Uterus (tissue), 2 donors: ENCODE measurements around the gene TP53RK.

Experiments used
- CTCF ChIP-seq, 4 experiments: fragments of 200-600 bp in 2 of 4; fragments of 450-650 bp in 2 of 4; sonication (generic) in 2 of 4; IDR thresholded peaks; one replicate each; pipeline ENCODE4 v1.5.1; 2016 to 2019; ENCODE audit warnings: antibody characterized with exemption in 4 of 4, mild to moderate bottlenecking in 2 of 4, moderate library complexity in 1 of 4
- POLR2A ChIP-seq, 2 donors: fragments of 450-650 bp; IDR thresholded peaks; one replicate each; pipeline ENCODE4 v1.6.1; 2016; ENCODE audit warnings: antibody characterized with exemption in 2 of 2, mild to moderate bottlenecking in 1 of 2, moderate library complexity in 1 of 2

- TF ChIP-seq CTCF (IDR thresholded peaks at IDR 0.05), result no peak
- no peak for TF ChIP-seq POLR2A (IDR thresholded peaks at IDR 0.05)
Observed at GRCh38 chr20:46704714-46705377, 15.6 kb upstream of the TP53RK start.
